ENCODE data around the gene SRCAP. TPM values are rescaled to one million over a fixed set of nuclear protein-coding genes. Genes with fewer than 3 reads are reported as not detected.

SRCAP gene
- total RNA-seq, 1 donor from 2014 or later, result 18.1 TPM

GRCh38 chr16:30710971-30711370 lies 12.0 kb downstream of the SRCAP start:
- no peak for DNase-seq (ENCODE audit: low read depth)

GRCh38 chr16:30711712-30712111 lies 12.7 kb downstream of the SRCAP start:
- H3K4me3 ChIP-seq (ENCODE audit: low read depth, low read length), result no peak overlapping the region
- no peak for TF ChIP-seq CTCF (IDR thresholded peaks at IDR 0.05; ENCODE audit: insufficient read depth, low read length, poor library complexity, severe bottlenecking)
- H3K27me3 ChIP-seq (ENCODE audit: control insufficient read depth, insufficient read depth, low read length), result no peaks in the 10 kb centered on the region
- H3K36me3 ChIP-seq (ENCODE audit: control insufficient read depth, insufficient read depth, low read length), result peaks cover 9% of the 10 kb centered on the region
- DNase-seq (ENCODE audit: low read depth), result no peak

More at GRCh38 chr16:30710971-30711370, 12.0 kb downstream of the SRCAP start:
- Histone ChIP-seq H3K4me3 (ENCODE audit: low read depth, low read length) (no peak overlapping the region), H3K36me3 (ENCODE audit: control insufficient read depth, insufficient read depth, low read length) (peaks cover 6% of the 10 kb centered on the region), H3K27me3 (ENCODE audit: control insufficient read depth, insufficient read depth, low read length) (no peaks in the 10 kb centered on the region)
- TF ChIP-seq CTCF (IDR thresholded peaks at IDR 0.05; ENCODE audit: insufficient read depth, low read length, poor library complexity, severe bottlenecking), result no peak

- no peak for DNase-seq (ENCODE audit: low read depth)
- Histone ChIP-seq H3K4me3 (ENCODE audit: low read depth, low read length) (no peak overlapping the region), H3K27me3 (ENCODE audit: control insufficient read depth, insufficient read depth, low read length) (no peaks in the 10 kb centered on the region), H3K36me3 (ENCODE audit: control insufficient read depth, insufficient read depth, low read length) (peaks cover 5% of the 10 kb centered on the region)
- no peak for TF ChIP-seq CTCF (IDR thresholded peaks at IDR 0.05; ENCODE audit: insufficient read depth, low read length, poor library complexity, severe bottlenecking)
These were observed 16.9 kb downstream of the SRCAP start for GRCh38 chr16:30715750-30716445.

- DNase-seq (ENCODE audit: low read depth), result no peak
- Histone ChIP-seq H3K27me3 (ENCODE audit: control insufficient read depth, insufficient read depth, low read length) (no peaks in the 10 kb centered on the region), H3K36me3 (ENCODE audit: control insufficient read depth, insufficient read depth, low read length) (peaks cover 9% of the 10 kb centered on the region), H3K4me3 (ENCODE audit: low read depth, low read length) (no peak overlapping the region)
- no peak for TF ChIP-seq CTCF (IDR thresholded peaks at IDR 0.05; ENCODE audit: insufficient read depth, low read length, poor library complexity, severe bottlenecking)
These were observed 21.1 kb downstream of the SRCAP start for GRCh38 chr16:30720086-30720485.

GRCh38 chr16:30720694-30721093 lies 21.7 kb downstream of the SRCAP start:
- TF ChIP-seq CTCF (IDR thresholded peaks at IDR 0.05; ENCODE audit: insufficient read depth, low read length, poor library complexity, severe bottlenecking), result no peak

GRCh38 chr16:30721167-30721566 lies 22.2 kb downstream of the SRCAP start:
- Histone ChIP-seq H3K4me3 (ENCODE audit: low read depth, low read length) (no peak overlapping the region), H3K36me3 (ENCODE audit: control insufficient read depth, insufficient read depth, low read length) (peaks cover 8% of the 10 kb centered on the region), H3K27me3 (ENCODE audit: control insufficient read depth, insufficient read depth, low read length) (no peaks in the 10 kb centered on the region)
- TF ChIP-seq CTCF (IDR thresholded peaks at IDR 0.05; ENCODE audit: insufficient read depth, low read length, poor library complexity, severe bottlenecking), result no peak
- DNase-seq (ENCODE audit: low read depth), result no peak

More at GRCh38 chr16:30720694-30721093, 21.7 kb downstream of the SRCAP start:
- Histone ChIP-seq H3K4me3 (ENCODE audit: low read depth, low read length) (no peak overlapping the region), H3K27me3 (ENCODE audit: control insufficient read depth, insufficient read depth, low read length) (no peaks in the 10 kb centered on the region), H3K36me3 (ENCODE audit: control insufficient read depth, insufficient read depth, low read length) (peaks cover 9% of the 10 kb centered on the region)
- DNase-seq (ENCODE audit: low read depth), result no peak
